Inferior parietal cortex (tissue), 1 donor: ENCODE measurements around the gene EML6.
"Not testable (repeated sequence)": the region's sequence is repeated elsewhere in the genome, so short reads cannot be mapped to it uniquely, and the experiment has no call there.

Source experiments
- DNase-seq: peaks from one replicate; pipeline ENCODE4 v3.0.0-alpha.2; 2016; ENCODE audit errors: extremely low spot score

Gene EML6

DNA sequence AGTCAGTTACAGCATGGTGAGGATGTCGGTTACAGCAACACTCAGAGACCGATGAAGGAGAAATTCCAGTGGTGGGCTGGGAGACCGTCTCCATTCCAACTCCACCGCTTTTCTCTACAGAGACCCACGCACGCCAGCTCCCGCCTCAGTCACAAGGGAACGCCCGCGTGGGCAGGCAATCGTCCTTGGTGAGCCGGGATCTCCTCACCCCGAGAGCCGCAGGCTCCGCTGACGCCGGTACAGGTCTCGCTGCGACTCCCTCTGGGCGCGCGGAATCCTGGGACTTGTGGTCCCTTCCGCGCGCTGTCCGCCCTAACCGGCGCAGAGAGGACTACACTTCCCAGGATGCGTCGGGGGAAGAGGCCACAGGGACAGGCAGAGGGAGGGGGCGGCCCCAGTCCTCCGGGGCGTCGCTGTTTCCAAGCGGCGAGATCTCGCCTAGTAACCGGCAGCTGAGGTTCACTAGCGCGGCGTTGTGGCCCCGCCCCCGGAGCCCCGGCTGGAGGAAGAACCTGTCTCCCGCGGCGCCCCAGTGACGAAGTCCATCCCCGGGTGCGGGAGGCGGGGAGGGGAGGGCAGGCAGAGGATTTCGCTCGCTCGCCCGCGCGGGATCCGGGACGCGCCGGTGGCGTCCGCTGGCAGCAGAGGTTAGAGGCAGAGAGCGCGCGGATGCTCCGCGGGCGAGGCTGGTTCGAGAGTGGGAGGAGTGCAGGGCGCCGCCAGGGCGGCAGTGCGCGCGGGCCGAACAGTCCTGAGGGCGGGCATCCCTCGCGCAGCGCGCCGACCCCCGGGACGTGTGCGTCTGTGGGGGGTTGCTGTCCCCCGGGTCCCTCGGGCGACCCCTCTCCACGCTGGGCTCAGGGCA, at the start of gene EML6:
EML6 (plus strand) TSS at position 532 of the 865 bp plus-strand sequence. CDS start 1,400 bp downstream, outside the sequence.
- peak; percentile 98 for DNase-seq

DNA sequence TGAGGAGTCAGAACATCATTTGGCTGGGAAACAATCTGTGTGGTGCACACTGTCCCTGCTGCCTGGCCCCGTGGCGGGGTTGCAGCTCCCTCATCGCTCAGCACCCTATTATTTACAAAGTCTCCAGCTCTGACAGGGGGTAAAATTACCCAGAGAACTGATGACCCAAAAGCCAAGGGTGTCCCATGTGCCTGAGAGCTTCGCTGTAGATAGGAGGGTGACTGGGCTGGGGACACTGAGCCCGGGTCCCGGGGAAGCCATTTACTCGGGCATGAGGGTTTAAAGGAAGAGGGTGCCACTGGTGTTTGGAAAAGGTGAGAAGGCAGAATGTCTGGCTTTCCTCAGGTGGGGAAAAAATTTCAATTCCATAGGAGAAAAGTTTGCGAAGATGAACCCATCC, 48.2 kb upstream of the EML6 start:
- DNase-seq = no peak

DNA sequence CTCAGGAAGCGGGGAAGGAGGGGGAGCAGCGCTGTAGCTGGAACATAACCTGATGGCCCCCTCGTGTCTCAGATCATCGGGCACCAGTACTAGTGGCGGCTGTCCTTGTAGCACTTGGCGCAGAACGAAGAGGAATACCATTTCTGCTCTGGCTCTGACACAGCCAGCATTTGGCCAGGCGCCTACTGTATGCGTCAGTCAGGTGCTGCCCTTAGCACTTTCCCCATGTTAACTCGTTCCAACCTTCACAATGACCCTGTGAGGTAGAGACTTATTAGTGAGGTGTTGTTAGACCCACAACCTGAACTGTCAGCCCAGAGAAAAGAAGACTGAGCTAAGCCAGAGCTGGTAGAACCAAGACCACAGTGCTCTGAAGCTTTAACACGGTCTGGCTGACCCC, 47.7 kb upstream of the EML6 start:
- DNase-seq = no peak

DNA sequence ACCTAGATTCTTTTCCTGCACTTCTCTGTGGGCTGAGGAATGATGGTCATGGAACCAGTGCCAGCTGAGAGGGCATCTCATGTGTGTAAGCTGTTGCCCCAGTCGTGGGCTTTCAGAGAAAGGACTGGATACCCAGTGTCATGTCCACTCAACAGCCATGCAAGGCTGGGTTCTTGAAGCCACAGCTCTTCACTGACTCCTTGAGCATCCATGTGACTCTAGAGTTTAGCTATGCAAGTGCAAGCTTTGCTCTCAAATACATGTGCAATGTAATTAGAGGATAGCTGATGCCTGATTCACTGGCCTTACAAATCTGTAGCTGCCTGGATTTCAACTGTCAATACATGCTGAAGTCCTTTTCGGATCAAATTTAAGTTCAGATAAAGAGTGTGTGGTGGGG, 46.8 kb upstream of the EML6 start:
- DNase-seq = no peak

DNA sequence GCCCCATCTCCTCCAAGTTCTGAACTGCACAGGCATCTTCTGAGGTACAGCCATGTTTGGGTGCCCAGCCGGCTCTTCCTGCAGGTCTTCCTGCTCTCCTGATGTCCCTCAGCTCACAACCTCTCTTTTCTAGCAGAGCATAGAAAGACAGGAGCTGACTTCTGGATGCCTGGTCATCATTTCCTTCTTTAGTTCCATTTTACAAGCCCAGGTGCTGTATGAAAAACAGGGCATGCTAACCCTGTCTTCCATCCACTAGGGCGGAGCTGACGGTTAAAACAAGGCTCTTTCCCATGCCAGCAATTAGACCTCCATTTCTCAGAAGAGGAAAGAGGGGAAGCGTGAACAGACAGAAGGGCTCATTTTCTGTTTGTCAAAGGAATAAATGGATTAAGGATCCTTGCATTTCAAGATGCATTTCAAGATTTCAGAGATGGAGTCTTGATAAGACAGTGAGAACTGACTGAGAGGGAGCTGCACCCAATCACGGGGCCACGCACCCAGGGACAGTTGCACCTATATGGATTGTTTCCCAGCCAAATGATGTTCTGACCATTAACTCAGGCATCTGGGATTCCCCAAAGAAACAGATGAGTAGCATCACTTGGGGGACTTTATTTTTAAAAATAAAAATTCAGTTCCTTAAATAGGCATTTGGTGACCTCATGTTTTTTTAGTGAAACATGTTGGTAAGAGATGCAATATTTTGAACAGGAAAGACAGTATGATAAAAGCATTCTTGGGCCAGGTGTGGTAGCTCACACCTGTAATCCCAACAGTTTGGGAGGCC, 45.8 kb upstream of the EML6 start:
- no peak for DNase-seq

DNA sequence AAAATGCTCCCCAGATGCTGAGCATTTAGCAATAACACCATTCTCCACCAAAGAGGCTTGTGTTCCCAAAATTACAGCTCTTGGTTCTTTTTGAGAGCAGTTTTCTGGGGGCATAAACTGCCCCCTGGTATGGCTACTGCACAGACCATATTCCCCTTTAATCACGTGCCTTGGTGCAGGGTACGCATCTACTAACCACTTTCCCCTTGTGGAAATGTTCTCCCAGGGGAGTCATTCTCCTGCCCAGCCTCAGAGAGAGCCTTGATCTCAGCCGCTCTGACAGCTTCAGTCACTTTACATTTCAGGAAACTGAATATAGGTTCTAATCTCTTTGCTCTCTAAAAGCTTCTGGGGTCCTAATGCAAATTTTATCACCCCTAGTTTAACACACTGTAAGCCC, 44.7 kb upstream of the EML6 start:
- no peak for DNase-seq

DNA sequence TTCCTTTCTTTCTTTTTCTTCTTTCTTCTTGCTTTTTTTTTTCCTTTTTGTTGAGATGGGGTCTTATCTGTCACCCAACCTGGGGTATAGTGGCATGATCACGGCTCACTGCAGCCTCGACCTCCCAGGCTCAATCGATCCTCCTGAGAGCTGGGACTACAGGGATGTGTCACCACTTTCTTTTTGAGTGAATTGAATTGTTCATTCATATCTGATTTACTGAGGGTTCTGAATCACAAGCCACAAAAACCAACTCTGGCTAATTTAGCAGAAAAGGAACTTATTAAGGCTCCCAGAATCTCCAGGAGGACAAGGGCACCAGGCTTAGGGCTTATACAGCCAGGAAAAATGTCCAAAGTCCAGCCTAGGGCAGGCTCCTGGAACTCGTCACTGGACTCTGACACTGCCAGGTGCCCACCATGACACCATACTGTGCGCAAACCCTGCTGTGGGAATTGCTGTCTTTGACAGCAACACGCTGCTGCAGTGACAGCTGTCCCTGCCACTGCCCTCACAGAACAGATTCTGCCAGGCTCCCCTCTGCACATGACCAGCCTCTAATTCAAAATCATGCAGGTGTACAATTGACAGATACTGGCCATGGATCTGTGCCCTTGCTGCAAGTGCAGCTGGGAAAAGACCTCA, 42.9 kb upstream of the EML6 start:
- no peak for DNase-seq

DNA sequence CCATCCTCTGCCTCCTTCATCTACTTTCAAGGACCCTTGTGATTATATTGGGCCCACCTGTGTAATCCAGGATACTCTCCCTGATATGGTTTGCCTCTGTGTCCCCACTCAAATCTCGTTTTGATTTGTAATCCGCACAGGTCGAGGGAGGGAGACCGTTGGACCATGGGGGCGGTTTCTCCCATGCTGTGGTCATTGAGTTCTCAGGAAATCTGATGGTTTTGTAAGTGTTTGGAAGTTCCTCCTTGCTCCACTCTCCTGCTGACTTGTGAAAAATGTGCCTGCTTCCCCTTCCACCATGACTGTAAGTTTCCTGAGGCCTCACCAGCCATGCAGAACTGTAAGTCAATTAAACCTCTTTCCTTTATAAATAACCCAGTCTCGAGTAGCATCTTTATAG, 42.0 kb upstream of the EML6 start:
- no peak for DNase-seq

DNA sequence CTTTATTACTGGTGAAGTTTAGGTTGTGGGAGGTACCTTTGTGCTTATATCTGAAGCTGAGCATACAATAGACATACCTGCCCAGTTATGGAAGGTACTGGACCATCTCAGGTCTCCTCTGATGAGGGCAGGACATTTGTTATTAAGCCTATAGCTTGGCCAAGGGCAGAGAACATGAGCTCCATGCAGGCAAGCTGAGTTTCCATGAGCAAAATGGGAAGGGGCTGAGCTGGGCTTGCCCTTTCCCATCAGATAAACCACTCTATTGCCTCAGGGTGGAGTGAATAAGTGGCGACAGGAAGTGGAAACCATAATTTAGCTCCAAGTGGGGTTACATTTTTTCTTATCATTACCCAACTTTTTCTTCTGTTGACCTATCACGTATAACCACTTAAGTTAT, 39.9 kb upstream of the EML6 start:
- no peak for DNase-seq

DNA sequence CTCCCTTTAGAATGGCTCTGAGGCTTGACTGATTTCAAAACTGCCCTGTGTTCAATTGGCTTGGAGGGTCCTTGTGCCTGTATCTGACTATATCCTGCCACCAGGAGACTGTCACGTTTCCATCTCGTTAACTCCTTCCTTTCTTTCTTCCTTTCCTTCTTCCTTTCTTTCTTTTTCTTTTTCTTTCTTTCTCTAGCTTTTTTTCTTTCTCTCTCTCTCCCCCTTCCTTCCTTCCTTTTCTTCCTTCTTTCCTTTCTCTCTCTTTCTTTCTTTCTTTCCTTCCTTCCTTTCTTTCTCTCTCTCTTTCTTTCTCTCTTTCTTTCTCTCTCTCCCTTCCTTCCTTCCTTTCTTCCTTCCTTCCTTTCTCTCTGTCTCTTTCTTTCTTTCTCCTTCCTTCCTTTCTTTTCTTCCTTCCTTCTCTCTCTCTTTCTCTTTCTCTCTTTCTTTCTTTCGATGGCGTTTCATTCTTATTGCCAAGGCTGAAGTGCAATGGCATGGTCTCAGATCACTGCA, 38.1 kb upstream of the EML6 start:
- DNase-seq = no peak

DNA sequence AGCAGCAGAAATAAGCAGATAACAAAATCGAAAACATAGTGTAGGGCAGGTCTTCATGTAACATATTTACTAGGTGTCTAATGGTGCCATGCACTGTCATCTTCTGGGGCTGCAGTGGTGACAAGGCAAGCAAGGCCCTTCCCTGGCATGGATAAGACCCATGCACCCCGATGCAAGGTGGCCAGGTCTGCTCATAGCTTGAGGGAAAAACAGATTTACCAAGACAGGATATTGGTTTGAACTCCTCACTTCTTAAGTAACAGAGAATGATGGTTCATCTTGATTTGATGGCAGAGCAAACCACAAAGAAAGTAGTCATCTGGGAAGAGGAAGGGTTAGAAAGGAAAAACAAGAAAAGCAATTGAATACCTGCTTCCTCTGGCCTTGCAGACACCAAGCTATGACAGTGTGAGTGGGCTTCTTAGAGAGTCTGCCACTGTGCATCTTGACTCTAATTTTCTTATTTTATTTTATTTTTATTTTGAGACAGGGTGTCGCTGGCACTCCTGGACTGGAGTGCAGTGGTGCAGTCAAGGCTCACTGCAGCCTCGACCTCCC, 35.8 kb upstream of the EML6 start:
- DNase-seq = no peak

DNA sequence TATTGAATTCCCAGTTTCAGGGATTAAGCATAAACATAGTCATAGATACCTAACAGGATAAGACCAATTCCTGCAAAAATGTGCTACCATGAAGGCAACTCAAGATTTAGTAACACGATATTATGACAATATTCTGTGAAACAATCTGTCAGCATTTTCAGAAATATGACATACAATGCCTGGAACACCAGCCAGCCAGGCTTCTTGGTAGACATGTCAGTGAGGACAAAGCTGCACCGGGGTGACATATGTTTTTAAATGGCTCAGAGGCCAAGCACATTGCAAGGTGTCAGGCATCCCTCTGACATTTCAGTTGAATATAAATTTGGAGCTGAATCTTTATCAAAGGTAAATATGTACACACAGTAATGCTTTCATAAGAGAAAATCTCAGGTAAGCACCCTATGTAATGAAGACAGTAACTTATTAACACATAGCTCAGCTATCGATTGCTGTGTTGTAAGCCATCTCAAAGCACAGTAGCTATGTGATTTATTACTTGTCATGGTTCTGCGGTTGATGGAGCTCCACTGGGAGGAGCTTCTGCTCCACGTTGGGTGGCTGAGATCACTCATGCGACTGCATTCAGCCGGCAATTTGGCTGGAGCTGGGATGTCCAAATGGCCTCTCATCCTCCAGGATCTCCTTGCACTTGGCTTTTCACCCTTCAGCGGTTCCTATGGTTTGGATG, 31.9 kb upstream of the EML6 start:
- no peak for DNase-seq

DNA sequence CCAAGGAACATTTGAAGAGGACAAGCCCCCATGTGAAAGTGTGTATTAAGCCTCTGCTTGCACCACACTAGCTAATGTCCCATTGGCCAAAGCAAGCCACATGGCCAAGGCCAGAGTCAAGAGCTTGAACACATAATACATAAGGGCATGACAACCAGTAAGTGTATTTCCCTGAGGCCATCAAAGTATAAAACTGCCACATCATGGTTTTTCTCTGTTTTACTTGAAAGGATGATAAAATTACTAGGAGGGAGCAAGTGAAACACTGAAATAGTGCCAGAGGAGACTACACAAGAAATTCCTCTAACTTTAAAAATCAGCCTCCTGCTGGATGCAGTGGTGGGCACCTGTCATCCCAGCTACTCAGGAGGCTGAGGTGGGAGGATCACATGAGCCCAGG, 30.9 kb upstream of the EML6 start:
- DNase-seq = no peak

DNA sequence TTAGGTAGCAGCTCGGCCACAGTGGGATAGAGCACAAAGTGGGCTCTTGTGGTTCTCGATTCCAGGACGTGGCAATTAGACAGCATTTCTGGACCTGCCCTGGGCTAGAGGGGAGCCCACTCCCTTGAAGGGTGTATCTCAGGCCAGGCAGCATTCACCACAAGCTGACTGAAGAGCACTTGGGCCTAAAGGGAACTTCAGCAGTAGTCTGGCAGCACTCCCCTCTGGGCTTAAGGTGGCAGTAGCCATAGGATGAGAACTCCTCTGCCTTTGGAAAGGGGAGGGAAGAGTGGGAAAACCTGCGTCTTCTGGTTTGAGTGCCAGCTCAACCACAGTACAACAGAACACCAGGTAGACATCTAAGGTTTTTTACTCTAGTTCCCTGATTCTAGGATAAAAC, 28.1 kb upstream of the EML6 start:
- no peak for DNase-seq

DNA sequence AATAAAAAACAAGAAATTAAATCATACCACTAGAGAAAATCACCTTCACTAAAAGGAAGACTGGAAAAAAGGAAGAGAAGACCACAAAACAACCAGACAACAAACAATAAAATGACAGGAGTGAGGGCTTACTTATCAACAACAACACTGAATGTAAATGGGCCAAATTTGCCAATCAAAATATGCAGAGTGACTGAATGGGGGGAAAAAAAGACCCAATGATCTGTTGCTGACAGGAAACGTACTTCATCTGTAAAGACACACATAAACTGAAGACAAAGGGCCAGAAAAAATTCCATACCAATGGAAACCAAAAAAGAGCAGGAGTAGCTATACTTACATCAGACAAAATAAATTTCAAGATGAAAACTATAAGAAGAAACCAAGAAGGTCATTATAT, 25.5 kb upstream of the EML6 start:
- no peak for DNase-seq

DNA sequence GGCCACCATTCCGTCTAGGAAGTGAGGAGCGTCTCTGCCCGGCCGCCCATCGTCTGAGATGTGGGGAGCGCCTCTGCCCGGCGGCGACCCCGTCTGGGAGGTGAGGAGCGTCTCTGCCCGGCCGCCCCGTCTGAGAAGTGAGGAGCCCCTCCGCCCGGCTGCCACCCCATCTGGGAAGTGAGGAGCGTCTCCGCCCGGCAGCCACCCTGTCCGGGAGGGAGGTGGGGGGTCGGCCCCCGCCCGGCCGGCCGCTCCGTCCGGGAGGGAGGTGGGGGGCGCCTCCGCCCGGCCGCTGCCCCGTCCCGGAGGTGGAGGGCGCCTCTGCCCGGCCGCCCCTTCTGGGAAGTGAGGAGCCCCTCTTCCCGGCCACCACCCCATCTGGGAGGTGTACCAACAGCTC, 24.5 kb upstream of the EML6 start:
- DNase-seq = not testable (repeated sequence)

DNA sequence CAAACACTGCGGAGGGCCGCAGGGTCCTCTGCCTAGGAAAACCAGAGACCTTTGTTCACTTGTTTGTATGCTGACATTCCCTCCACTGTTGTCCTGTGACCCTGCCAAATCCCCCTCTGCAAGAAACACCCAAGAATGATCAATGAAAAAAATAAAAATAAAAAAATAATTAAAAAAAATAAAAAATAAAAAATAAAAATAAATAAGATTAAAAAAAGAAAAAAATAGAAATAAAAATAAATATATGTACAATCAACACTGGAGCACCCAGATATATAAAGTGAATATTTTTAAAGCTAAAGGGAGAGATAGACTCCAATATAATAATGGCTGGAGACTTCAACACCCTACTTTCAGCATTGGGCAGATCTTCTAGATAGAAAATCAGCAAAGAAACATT, 23.8 kb upstream of the EML6 start:
- no peak for DNase-seq

DNA sequence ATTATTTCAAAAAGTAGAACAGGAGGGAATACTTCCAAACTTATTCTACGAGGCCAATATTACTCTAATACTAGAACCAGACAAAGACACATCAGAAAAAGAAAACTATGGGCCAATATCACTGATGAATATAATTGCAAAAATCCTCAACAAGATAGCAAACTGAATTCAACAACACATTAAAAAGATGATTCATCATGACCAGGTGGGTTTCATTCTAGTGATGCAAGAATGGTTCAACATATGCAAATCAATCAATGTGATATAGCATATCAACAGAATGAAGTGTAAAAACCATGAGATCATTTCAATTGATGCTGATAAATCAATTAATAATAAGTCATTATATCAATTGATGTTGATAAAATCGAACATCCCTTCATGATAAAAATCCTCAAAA, 22.4 kb upstream of the EML6 start:
- DNase-seq = no peak

DNA sequence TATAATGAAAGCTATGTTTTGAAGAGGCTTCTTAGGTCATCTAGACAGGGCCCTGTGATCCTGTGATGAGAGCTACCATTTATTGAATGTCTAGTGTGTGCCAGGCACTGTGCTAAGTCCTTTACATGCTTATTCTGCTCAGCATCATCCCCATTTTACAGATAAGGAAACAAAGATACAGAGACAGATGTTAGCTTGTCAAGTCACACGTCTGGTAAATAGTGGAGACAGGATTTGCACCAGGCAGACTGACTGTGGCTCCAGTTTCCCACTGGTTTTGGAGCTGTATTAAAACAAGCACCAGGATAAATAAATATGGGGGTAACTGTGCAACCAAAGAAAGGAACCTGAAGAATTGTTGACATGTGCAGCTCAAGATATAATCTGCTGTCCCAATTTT, 19.2 kb upstream of the EML6 start:
- DNase-seq = no peak

DNA sequence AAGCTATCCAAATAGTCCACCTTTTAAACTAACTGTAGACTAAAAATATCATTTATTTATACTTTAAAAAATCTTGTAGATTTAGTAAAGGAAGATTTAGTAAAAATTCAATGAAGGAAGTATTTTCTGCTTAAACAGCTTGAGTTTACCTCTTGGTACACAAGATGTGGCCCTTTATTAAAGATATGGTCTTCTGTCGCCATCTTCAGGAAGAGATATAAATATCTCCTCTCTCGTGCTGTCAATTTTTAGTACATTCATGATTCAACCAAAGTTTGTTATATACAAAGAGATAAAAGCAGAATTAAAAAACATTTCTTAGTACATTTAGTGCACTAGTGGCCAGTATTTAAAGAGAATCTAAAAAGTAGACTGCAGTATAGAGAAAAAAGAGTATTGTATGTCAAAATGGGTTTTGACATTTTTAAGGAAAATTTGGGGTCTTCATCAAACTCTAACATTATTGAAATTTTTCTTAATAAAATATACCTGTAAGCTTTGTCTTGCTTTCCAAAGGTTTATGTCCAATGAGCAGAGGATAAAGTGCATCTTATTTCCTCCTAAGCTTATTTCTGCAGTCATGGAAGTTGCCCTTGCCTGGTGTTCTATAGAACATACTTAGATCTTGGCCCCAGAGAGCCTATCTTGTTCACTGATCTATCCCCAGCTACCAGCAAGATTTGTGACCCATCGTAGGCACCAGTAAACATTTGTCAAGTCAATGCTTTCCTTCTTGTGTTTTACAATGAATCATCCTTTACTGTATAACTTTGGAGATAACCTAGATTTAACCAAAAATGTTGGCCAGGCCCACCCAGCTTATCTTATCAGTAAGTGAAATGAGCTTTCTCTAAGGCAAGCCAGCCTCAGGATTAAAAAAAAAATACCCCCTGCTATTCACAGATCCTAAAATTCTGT, 18.5 kb upstream of the EML6 start:
- peak; percentile 86 for DNase-seq
